Ovary (tissue), 3 donors: ENCODE measurements around the gene B9D1.

Experiments
- POLR2A ChIP-seq: fragments of 450-650 bp; IDR thresholded peaks from one replicate; pipeline ENCODE4 v1.6.1; 2017; ENCODE audit warnings: antibody characterized with exemption, mild to moderate bottlenecking, moderate library complexity
- TF ChIP-seq, protein P1 (sequence below), 3 donors: fragments of 450-650 bp in 2 of 3; fragments of 200-600 bp in 1 of 3; IDR thresholded peaks; one replicate each; pipeline versions ENCODE4 v1.5.1 to v1.8.0; 2016 to 2022; ENCODE audit warnings: antibody characterized with exemption in 3 of 3, mild to moderate bottlenecking in 1 of 3
- donor health status: DM: no; HTN: no; CAD: no.

- TF ChIP-seq, protein P1, sequence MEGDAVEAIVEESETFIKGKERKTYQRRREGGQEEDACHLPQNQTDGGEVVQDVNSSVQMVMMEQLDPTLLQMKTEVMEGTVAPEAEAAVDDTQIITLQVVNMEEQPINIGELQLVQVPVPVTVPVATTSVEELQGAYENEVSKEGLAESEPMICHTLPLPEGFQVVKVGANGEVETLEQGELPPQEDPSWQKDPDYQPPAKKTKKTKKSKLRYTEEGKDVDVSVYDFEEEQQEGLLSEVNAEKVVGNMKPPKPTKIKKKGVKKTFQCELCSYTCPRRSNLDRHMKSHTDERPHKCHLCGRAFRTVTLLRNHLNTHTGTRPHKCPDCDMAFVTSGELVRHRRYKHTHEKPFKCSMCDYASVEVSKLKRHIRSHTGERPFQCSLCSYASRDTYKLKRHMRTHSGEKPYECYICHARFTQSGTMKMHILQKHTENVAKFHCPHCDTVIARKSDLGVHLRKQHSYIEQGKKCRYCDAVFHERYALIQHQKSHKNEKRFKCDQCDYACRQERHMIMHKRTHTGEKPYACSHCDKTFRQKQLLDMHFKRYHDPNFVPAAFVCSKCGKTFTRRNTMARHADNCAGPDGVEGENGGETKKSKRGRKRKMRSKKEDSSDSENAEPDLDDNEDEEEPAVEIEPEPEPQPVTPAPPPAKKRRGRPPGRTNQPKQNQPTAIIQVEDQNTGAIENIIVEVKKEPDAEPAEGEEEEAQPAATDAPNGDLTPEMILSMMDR (IDR thresholded peaks at IDR 0.05) = no peak
- TF ChIP-seq POLR2A = no peak
Measured at GRCh38 chr17:19343256-19343630, 19.3 kb downstream of the B9D1 start.
